NCI-H526 (cell line): ENCODE measurements around the gene GKN2.
A peak's percentile ranks its signal among the peaks of the same experiment; 100 is the strongest.

Source experiments
- DNase-seq, 2 experiments: peaks; one replicate each; lab custom pipeline; 2025; lab: John Stamatoyannopoulos, UW

The GKN2 gene, protein sequence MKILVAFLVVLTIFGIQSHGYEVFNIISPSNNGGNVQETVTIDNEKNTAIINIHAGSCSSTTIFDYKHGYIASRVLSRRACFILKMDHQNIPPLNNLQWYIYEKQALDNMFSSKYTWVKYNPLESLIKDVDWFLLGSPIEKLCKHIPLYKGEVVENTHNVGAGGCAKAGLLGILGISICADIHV

DNA sequence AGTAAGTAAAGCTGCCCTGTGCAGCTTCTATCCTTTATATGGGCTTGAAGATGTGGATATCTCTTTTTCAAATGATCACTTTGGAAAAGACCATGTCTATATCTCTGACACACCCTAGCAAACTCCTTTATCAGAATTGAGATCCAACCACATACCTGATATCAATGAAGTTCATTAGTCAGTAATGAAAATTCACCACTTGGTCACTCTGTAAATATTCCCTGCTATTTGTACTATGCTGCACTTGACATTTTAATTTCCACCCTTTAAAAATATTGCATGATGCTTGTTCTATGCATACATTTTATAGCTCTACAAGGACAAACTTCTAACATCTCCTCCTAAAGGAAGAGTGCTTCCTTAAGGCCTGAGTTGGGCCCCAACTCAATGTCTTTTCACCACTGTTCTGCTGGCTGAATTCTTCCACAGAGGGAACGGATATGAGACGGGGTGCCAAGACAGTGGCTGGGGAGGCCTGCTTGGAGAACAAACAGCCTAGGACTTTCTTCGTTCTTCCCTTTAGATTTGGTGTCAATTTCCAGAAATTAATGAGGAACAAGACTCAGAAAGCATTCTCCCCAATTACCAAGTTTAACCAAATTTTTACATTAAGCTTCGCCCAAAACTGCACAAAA lies at the start of gene GKN2:
Gene GKN2 (minus strand): TSS at position 7 of the 635 bp plus-strand sequence. CDS start 32 bp downstream, outside the sequence.
- no peak for DNase-seq

DNA sequence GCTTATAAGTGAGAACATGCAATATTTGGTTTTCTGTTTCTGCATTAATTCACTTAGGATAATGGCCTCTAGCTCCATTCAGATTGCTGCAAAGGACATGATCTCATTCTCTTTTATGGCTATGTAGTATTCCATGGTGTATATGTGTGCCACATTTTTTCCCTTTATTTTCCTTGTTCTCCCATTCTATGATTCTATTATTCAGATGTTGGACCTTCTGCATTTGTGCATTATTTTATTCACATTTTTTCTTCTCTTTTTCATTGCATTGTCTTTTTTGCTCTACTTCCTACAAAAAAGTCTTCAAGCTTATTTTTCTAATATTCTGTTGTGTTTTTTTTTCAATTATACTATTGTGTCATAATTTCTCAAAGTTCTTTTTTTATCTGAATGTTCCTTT lies 49.2 kb upstream of the GKN2 start:
- no peak for DNase-seq

DNA sequence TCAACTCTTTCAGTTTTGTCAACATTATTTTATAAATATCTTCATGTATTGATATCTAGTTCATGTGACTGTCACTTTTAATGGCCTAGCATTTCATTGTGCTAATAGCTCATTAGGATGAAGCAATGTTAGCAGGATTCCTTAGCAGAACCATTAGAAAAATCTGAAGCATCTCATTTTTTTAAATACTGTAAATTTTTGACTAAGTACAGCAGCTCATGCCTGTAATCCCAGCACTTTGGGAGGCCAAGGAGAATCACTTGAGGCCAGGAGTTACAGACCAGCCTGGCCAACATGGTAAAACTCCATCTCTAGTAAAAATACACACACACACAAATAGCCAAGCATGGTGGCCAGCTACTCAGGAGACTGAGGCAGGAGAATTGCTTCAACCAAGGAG lies 44.7 kb upstream of the GKN2 start:
- DNase-seq = no peak

DNA sequence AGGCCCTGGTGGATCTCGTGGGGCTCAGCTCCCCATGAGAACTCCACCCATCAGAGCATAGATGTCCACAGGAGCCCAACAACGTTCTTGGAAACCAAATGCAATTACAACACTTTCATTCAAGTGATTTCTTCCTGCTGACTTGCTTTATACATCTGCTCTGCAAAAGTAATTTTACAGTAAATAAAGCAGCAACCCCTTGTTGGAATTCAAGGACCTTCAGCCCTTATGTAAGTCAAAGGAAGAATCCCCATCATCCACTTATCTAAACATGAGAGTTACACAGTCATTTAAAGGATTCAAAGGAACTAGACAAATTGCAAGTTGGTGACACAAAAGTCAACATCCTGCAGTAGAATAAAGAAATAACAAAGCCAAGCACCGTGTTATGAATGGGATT lies 43.2 kb upstream of the GKN2 start:
- no peak for DNase-seq

DNA sequence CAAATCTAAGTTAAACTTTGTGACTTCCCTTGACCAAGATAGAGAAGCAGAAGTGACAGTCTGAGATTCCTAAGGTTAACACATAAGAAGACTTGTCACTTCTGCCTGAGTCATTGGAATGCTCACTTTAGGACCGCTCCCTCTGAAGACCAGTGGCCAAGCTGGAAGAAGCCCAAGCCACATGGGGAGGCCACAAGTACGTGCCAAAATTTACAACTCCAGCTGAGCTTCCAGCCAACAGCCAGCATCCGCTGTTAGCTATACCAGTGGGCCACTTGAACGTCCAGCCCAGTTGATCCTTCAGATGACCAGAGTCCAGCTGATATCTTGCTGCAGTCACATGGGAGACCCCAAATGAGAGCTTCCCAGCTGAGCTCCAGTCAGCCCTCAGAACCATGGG lies 42.2 kb upstream of the GKN2 start:
- DNase-seq = no peak

DNA sequence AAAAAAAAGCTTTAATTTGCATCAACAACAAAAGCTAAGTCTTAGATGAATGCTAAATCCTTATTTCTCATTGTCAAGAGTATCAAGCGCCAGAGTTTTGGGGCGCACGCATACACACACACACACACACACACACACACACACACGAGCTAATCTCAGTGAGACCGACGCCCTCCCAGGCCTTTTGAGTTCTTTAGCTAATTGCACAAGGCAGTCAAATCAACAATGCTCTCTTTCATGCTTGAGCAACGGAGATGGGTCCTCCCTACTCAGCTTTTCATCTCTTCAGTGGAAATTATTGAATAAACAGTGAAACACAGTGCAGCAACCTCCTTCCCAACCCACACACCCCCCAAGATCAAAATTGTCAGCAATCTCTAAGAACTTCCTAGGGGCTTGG lies 41.0 kb upstream of the GKN2 start:
- DNase-seq = peak; percentile 84 to 88

DNA sequence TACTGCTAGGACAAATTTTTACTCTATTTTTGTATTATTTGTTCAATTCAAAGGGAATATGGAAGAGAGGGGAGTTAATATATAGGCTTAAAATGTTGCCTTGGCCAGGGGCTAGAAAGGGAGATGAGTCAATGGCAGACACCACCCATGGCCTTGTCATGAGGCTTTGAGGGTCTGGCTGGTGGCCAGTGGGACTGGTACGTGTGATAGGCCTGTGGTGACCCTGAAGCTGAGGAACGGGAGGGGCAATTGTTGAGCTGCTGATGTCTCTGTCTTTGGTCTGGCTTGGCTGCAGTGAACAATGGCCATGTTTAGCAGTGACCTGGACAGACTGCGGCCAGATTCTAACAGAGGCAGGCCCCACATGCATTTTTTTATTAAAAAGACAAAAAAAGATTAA lies 40.2 kb upstream of the GKN2 start:
- no peak for DNase-seq

DNA sequence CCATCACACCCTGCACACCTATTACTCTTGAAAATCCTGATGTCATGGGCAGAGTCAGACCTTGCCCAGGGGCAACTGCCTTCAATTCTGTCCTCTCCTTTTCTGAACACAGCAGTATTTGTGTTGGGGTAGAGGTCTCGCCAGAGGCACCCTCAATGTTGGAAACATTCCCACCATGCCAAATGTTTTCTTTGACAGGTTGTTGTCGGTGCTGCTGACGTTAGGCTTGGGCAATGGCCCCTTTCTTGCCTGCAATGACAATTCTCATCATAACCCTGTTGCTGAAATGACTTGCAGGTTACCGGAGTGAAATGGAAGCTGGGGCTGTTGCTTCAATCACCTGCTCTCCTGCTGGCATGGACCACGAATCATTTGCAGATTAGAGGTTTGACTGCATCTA lies 39.6 kb upstream of the GKN2 start:
- DNase-seq = peak in 1 of 2 experiments; percentile 2

DNA sequence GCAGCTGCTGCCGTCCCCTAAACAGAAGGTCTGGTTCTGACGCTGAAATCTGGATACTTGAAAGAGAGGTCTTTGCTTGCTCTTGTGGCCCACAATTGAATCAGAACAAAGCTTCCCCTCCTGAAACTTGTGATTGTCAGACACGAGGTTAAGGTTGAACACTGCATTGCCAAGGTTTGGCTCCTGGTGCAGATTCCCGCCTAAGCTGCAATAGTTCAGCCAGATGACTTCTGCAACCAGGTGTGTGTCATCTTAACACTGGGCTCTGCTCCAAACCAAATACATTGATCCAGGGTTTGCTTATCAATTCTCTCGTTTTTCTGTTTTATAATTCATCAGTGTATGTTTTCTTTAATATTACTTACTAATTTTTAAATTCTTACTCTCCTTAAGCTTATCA lies 36.3 kb upstream of the GKN2 start:
- no peak for DNase-seq

DNA sequence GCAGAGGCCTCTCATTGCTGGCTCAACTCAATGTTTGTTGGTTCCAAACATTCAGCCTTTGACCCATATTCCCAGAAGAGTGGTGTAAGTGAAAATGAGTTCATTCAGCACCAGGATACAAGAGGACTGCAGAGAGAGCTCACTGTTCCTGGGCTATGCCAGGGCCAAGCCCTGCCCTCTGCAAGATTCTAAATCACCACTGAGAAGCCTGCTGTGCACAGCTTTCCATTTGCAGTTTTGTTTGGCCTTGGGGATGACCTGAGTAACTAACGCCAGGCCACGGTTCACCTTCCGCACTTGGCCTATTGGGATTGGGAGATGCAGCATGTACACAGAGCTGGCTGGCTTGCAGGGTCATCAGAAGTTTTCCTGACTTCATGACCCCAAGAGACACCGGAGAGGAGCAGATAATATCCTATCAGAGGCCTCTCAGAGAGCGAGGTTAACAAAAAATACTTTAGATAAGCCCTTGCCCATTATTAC lies 34.4 kb upstream of the GKN2 start:
- no peak for DNase-seq

DNA sequence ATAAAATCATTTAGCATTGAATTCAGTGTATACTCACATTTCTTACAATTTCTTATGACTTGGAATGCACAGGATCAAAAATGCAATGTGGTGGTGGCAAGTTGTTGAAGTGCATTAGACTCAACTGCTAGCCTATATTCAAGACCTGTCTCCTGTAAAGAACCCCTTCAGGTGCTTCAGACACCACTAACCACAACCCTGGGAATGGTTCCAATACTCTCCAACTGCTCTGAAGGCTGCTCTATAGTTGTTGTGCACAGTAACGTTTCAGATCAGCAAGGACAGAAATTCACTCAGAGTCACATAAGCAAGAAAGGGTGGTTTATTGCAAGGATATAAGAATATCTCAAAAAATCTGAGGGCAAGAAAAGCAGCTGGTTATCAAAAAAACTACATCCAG lies 28.3 kb upstream of the GKN2 start:
- no peak for DNase-seq

DNA sequence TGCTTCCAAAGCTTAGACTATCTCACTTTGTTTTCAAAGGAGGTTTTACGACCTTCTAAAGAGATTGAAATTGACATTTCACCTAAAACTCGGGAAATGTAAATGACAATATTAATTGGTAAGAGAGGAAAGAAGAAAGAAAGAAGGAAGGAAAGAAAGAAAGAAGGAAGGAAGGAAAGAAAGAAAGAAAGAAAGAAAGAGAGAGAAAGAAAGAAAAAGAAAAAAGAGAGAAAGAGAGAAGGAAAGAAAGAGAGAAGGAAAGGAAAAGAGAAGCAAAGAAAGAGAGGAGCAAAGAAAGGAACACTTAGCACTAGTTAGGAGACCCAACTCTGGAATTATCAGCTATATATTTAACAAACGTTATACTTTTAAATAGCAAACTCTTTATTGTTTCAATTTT lies 25.4 kb upstream of the GKN2 start:
- no peak for DNase-seq

DNA sequence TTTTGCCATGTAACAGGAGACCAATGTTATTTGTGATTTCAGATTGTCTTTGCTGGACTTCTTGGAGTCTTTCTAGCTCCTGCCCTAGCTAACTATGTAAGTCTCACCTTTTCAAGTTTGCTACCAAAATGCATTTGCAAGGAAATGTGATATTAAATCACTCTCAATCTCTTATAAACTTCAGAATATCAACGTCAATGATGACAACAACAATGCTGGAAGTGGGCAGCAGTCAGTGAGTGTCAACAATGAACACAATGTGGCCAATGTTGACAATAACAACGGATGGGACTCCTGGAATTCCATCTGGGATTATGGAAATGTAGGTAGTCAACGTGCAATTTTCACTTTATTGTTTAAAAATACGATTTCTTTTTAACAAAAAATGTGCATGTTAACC lies 24.8 kb upstream of the GKN2 start:
- DNase-seq = no peak

DNA sequence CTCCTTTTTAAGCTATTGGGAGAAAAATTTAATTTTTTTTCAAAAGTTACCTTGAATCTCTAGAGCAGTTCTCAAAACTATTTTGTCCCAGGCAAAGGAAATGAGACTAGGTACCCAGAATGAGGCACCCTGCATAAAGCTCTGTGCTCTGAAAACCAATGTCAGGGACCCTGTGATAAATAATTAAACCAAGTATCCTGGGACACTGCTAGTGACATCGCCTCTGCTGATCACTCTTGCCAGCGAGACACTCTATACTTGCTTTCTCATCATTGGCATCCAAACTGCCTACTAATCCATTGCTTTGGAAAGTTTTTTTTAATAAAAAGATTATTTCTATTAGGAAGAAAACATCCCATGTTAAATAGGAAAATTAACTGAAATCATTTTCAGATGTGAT lies 23.2 kb upstream of the GKN2 start:
- DNase-seq = no peak

DNA sequence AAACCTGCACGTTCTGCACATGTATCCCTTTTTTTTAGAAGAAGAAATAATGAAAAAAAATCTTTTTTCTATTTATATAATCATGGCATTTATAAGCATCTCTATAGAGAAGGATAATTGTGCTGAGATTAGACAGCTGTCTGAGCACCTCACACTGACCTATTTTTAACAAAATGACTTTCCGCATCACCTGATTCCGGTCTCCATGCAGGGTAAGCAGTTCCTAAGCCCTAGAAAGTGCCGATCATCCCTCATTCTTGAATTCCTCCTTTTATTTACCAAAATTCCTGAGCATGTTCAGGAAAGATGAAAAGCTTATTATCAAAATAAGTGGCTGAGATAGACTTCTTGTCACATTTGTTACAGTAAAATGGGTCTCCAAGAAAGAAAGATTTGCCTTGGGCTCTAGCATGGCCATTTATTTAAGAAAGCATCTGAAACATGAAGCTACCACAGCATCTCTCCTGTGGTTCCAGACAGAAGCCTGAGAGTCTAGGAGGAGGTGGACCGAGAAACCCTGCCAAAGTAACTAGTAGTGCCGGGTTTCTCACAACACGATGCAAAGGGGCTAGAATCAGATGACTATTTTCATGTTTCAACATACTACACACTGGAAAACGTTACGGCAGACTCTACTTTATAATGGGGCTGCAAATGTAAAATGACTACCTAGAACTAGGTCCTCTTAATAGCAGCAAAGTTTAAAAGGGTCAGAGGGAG lies 22.4 kb upstream of the GKN2 start:
- DNase-seq = no peak

DNA sequence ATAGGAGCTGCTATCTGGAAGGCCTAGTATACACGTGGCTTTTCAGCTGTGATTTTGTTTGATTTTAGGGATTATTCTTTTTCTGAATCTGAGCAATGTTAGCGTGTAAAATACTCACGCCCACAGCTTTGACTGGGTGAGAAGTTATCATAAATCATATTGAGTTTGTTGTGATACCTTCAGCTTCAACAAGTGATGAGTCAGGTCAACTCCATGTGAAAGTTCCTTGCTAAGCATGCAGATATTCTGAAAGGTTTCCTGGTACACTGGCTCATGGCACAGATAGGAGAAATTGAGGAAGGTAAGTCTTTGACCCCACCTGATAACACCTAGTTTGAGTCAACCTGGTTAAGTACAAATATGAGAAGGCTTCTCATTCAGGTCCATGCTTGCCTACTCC lies 21.6 kb upstream of the GKN2 start, which contains the start of gene GKN1:
Gene GKN1 (plus strand): TSS at position 386 of the 400 bp plus-strand sequence. CDS start 42 bp downstream, outside the sequence.
- no peak for DNase-seq

DNA sequence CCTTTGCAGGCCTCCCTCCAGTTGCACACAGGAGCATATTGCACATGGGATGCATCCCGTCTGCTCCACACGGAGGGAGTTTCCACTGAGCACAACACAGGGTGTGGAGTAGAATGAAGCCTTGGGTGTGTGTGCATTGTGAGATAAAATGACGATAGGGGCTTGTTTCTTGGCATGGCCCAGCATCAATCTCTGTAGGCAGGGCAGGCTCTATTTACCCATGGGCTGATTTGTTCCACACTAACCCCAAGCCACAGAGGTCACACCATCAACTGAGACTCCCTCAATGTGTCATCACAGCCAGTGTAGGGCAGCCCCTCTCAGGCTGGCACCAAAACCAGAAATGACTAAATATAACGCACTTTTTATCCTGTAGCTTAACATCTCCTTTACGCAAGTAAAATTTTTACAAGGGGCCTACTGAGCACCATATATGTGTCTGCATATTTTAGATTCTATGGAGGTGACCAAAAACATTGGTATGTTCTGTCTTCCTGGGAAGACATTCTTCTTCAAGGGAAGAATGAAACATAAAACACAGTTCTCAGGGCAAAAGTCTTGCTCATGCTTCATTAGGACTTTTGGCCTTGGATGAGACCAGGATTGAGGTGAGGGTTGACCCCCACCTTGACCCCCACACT lies 19.0 kb upstream of the GKN2 start:
- DNase-seq = no peak

DNA sequence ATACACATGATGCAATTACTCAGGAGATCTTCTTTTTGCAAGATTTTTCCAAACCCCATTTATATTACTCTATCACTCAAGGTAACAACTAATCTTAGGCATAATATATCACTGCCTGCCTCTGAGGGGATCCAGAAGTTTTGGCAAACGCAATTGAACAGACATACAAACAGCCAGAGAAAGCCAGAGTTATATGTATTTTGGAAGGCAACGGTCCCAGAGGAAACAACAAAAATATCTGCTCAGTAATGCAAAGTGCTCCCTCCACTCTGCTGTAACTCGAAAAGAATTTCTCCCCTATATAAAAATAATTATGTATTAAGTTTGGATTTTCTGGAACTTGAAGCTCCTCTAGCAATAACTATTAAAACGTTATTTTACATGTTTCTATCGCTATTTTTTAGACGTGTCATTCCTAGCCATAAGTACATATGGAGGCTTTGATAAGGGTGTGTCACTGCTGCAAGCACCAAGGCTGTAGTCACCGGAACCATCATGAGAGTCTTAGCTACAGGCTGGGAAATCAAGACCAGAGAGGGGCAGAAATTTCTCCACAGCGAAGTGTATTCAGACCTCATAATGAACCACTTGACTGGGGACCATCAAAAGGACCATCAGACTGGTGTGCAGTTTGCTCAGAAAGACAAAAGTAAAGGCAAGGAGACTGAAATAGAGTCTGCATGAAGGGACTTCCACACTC lies 18.0 kb upstream of the GKN2 start:
- no peak for DNase-seq

DNA sequence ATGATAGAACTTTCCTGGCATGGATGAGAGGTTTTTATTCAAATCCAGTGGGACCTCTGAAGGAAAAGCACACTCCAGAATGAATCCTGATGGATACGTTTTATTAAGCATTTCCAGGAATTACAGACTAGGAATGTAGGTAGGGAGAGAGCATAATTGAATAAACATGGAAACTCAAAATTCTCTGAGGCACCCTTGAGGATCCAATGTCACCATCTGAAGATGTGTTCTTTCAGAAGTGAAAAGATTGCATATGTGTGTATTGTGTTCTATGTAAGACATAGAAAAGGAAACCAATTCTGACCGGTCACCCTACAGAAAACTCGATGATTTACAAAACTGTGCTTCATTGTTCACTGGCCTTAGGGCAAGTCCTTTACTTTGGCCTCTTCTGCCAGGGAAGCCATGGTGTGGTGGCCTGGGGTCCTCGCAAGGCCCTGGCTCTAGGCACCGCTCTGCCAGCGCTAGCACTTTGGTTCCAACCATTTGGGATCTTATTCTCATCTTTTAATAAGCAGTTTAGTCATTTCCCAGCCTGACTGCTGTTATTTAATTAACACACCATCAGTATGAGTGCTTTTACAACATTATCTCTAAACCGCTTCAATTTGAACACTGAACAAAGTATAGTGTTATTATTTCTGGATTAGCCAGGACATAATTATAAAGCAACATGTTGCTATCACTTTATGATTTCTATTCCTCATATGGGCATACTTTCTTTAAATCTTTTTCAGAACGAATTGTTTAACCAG lies 17.2 kb upstream of the GKN2 start:
- DNase-seq = no peak

DNA sequence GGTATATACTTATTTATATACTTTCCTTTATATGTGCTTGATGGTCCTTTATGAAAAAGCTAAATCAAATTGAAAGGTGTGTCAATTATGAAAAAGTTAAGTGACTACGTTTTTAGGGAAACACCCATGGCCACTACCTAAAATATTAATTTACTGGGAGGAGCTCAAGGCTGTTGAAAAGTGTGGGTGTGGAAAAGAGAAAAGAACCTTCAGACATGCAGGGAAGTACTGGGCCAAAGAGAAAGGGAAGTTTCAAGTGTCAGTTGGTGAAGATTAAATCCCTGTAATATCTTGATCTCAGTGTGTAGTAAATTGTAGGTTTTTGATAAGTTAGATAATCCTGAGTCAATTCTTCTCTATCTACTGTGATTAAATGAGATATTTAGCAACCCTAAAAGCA lies 15.5 kb upstream of the GKN2 start:
- no peak for DNase-seq

DNA sequence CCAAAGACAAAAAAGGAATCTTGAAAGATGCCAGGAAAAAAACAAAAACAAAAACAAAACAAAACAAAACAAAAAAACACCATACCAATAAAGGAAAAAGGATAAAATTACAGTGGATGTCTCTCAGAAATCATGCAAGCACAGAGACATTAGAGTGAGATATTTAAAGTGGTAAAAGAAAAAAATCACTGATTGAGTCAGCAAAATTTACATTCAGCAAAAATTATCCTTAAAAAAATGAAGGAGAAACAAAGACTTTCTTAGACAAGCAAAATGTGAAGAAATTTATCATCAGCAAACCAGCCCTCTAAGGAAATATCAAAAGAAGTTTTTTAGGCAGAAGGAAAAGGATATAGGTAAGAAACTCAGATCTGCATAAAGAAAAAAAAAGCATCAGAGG lies 11.6 kb upstream of the GKN2 start:
- DNase-seq = no peak
